Measurements from ENCODE around the gene ITPR1.
A peak's percentile ranks its signal among the peaks of the same experiment; 100 is the strongest.

ITPR1 gene

DNA sequence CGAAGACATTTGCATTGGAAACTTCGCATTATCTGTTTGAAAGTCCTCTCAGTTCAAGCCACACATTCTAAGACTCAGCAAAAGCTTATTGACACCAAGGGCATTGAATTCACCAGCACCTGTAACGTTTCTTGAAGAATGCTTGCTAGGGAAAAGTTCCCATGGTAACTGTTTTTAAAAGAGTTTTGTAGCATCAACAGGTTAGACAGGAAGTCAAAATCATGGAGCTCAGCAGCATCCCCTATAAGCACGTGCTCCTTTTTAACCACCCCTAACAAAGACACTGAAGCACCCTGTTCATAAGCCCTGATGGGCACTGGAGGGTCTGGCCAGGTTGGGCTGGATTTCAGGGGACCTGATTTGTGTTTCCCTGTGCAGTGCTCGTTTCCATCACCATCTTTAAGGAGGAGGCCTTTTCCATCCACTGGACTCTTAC, 256.4 kb downstream of the ITPR1 start:
- no peak overlapping the region for H3K4me3 ChIP-seq (replicated peaks in 1 of 2; ENCODE audit: low read depth in 2 of 2, low read length in 2 of 2)
- no peak for DNase-seq (ENCODE audit: low read depth in 2 of 2)
- TF ChIP-seq, protein P1, sequence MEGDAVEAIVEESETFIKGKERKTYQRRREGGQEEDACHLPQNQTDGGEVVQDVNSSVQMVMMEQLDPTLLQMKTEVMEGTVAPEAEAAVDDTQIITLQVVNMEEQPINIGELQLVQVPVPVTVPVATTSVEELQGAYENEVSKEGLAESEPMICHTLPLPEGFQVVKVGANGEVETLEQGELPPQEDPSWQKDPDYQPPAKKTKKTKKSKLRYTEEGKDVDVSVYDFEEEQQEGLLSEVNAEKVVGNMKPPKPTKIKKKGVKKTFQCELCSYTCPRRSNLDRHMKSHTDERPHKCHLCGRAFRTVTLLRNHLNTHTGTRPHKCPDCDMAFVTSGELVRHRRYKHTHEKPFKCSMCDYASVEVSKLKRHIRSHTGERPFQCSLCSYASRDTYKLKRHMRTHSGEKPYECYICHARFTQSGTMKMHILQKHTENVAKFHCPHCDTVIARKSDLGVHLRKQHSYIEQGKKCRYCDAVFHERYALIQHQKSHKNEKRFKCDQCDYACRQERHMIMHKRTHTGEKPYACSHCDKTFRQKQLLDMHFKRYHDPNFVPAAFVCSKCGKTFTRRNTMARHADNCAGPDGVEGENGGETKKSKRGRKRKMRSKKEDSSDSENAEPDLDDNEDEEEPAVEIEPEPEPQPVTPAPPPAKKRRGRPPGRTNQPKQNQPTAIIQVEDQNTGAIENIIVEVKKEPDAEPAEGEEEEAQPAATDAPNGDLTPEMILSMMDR (IDR thresholded peaks at IDR 0.05; ENCODE audit: low read depth, low read length): no peak

- H3K4me3 ChIP-seq (replicated peaks in 1 of 2; ENCODE audit: low read depth in 2 of 2, low read length in 2 of 2): no peak overlapping the region
- TF ChIP-seq, protein P1 (IDR thresholded peaks at IDR 0.05; ENCODE audit: low read depth, low read length): no peak
- peak; percentile 34 to 46 for DNase-seq (ENCODE audit: low read depth in 2 of 2)
Measured at GRCh38 chr3:4750306-4750968, 257.3 kb downstream of the ITPR1 start.

DNA sequence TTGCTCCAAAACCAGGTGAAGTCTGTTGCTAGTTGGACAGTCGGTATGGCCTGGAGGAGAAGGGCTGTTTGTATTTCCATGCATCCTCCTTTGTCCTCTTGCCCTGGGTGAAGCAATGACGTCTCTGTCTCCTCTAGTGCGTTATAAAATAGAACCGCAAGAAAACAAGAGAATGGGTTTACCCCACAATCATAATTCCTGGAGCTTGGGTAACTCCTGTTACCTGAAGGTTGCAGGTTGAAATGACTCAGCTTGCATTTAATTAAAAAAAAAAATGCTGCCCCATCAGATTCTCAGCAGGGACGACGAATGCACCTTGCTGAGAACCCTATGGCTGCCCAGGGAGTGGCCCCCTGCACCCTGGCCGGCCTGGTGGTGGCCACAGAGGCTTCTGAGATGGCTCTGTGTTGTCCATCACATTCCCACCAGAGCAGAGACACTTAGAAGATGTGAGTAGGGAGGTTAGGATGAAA, 257.9 kb downstream of the ITPR1 start:
- TF ChIP-seq, protein P1 (IDR thresholded peaks at IDR 0.05; ENCODE audit: low read depth, low read length): no peak
- DNase-seq (ENCODE audit: low read depth in 2 of 2): no peak
- H3K4me3 ChIP-seq (replicated peaks in 1 of 2; ENCODE audit: low read depth in 2 of 2, low read length in 2 of 2): no peak overlapping the region

GRCh38 chr3:4751502-4752101, 258.5 kb downstream of the ITPR1 start:
- TF ChIP-seq, protein P1 (IDR thresholded peaks at IDR 0.05; ENCODE audit: low read depth, low read length): no peak
- H3K4me3 ChIP-seq (replicated peaks in 1 of 2; ENCODE audit: low read depth in 2 of 2, low read length in 2 of 2): no peak overlapping the region
- peak; percentile 84 to 91 for DNase-seq (ENCODE audit: low read depth in 2 of 2)

DNA sequence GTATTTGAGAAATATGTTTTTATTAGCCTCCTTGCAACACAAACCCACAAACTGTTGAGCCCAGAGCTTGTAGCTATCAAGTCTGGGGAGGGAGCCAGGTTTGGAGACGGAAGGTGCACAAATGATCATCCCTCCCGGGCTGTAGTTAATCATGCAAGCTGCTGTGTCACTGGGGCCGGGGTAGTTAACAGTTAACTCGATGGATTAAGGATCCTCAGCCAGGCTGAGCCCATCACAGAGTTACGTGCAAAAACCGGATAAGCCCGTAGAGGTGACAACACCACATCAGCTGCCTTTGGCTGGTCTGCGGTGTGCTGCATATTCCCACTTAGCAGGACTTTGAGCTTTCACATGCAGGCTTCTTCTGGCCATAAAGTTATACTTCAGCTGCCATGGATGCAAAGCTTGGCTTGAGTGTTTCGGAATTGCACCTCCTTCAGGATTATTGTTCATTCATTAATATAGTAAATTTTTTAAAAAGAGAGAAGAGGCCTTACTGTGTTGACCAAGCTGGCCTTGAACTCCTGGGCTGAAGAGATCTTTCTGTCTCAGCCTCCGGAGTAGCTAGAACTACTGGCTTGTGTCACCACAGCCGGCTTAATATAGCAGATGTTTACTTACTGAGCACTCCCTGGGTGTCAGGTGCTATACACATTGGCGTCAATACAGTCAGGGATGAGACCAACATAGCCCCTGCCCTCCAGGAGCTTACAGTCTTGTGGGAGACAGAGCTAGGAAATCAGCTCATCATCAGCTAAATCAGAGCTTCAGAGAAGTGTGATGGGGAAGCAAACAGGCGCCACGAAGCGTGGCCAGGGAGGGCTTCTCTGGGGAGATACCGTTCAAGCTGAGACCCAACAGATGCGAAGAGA, 259.3 kb downstream of the ITPR1 start:
- H3K4me3 ChIP-seq (replicated peaks in 1 of 2; ENCODE audit: low read depth in 2 of 2, low read length in 2 of 2): no peak overlapping the region
- TF ChIP-seq, protein P1 (IDR thresholded peaks at IDR 0.05; ENCODE audit: low read depth, low read length): no peak
- peak; percentile 40 to 48 for DNase-seq (ENCODE audit: low read depth in 2 of 2)

DNA sequence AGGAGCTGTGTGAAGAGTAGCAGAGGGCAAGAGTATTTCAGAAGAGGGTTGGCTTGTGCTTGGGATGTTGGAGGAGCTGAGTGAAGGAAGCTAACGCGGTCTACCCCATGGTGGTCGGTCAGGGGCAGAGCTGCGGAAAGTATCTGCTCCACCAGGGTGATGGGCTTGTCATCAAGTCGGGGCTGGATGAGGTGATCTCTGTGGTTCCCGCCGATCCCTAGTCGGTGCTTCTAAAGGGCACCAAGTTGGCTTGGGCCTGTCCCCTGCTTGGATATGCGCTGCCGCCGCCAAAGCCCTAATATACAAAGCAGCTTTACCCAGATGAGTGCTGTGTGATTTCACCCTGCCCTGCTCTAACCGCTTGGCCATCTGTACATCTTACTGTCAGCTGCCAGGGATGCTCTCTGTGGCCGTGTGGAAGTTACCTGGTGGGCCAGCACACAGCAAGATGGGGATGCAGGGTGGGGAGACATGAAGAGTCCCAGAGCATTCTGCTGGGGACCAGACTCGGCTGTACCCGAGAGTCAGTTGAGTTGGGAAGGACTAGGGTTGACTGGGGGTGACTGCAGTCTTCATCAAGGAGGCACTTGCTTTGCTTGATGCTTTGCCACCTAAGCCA, 260.0 kb downstream of the ITPR1 start:
- TF ChIP-seq, protein P1 (IDR thresholded peaks at IDR 0.05; ENCODE audit: low read depth, low read length): no peak
- H3K4me3 ChIP-seq (replicated peaks in 1 of 2; ENCODE audit: low read depth in 2 of 2, low read length in 2 of 2): no peak overlapping the region
- DNase-seq (ENCODE audit: low read depth in 2 of 2): no peak

Data from cardiac fibroblast (primary cell).